GM12878 (cell line): ENCODE measurements around the gene ULK1.
"Not testable (repeated sequence)": the region's sequence is repeated elsewhere in the genome, so short reads cannot be mapped to it uniquely, and the experiment has no call there.

ENCODE experiments used
- EP300 ChIP-seq, 2 experiments: fragments of 150-350 bp in 1 of 2; IDR thresholded peaks; 2 replicates each; pipeline ENCODE4 v1.6.1; 2011 to 2012; ENCODE audit warnings: low read depth in 2 of 2, low read length in 2 of 2, borderline replicate concordance in 1 of 2, improper control_type of control experiment in 1 of 2, inconsistent platforms in 1 of 2; ENCODE audit not compliant: control insufficient read depth in 1 of 2
- FOXK2 ChIP-seq: fragments of 450-650 bp; IDR thresholded peaks from 2 replicates; pipeline ENCODE4 v1.6.1; 2017; ENCODE audit warnings: mild to moderate bottlenecking, moderate library complexity
- HDGF ChIP-seq: fragments of 450-650 bp; IDR thresholded peaks from 2 replicates; pipeline ENCODE4 v1.6.1; 2016; ENCODE audit warnings: antibody characterized with exemption
- JUND ChIP-seq: IDR thresholded peaks from 2 replicates; pipeline ENCODE4 v1.6.1; 2012; ENCODE audit warnings: low read depth, mild to moderate bottlenecking, low read length, improper control_type of control experiment, moderate library complexity

DNA sequence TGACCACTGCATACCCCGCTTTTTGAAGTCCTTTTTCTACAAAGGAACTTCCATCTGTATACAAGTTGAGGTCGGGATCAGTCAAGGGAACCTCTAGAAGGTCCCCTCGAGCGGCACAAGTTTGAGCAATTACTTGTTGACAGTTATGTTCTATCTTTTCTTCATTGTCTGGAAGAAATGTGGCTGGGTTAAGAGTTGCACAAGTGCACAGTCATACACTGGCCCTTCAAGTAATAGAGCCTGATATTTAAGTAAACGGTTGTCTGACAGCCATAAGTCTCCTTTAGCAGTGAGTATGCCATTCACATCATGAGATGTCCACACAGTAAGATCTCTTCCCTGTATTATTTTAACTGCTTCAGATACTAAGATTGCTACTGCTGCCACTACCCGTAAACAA, 19.4 kb upstream of the ULK1 start:
- TF ChIP-seq EP300 (IDR thresholded peaks at IDR 0.05; ENCODE audit: borderline replicate concordance in 1 of 2, control insufficient read depth in 1 of 2, low read depth in 2 of 2, low read length in 2 of 2); JUND; HDGF; FOXK2: not testable (repeated sequence)
